Activated T-cell treated with anti-CD3 and anti-CD28 coated beads, Interleukin-2, amount 50 U/mL, for 1 hour (primary cell): Measurements from ENCODE around the gene CLASP1.
"Not testable (repeated sequence)": the region's sequence is repeated elsewhere in the genome, so short reads cannot be mapped to it uniquely, and the experiment has no call there.

ENCODE experiments used
- DNase-seq: peaks from one replicate; pipeline ENCODE4 v3.0.0-alpha.2; 2020

Gene CLASP1

GRCh38 chr2:121468936-121469335 is 180.3 kb downstream of the CLASP1 start:
- no peak for DNase-seq

- DNase-seq = no peak
Observed at GRCh38 chr2:121459291-121459690, 190.0 kb downstream of the CLASP1 start.

GRCh38 chr2:121456325-121456724 is 192.9 kb downstream of the CLASP1 start:
- no peak for DNase-seq

GRCh38 chr2:121455446-121455845 is 193.8 kb downstream of the CLASP1 start:
- DNase-seq = no peak

- no peak for DNase-seq
Observed at GRCh38 chr2:121454549-121455090, 194.6 kb downstream of the CLASP1 start.

- no peak for DNase-seq
Observed at GRCh38 chr2:121451398-121451797, 197.9 kb downstream of the CLASP1 start.

- DNase-seq = no peak
Observed at GRCh38 chr2:121450301-121450700, 199.0 kb downstream of the CLASP1 start.

- no peak for DNase-seq
Observed at GRCh38 chr2:121446647-121447241, 202.5 kb downstream of the CLASP1 start.

- no peak for DNase-seq
Observed at GRCh38 chr2:121442889-121443288, 206.4 kb downstream of the CLASP1 start.

- not testable (repeated sequence) for DNase-seq
Observed at GRCh38 chr2:121438290-121438689, 211.0 kb downstream of the CLASP1 start.

- no peak for DNase-seq
Observed at GRCh38 chr2:121436918-121437317, 212.3 kb downstream of the CLASP1 start.

- no peak for DNase-seq
Observed at GRCh38 chr2:121435790-121436189, 213.5 kb downstream of the CLASP1 start.

GRCh38 chr2:121431214-121431613 is 218.0 kb downstream of the CLASP1 start:
- no peak for DNase-seq

GRCh38 chr2:121429927-121430520 is 219.2 kb downstream of the CLASP1 start:
- DNase-seq = no peak

GRCh38 chr2:121429119-121429903 is 220.0 kb downstream of the CLASP1 start:
- no peak for DNase-seq

- DNase-seq = no peak
Observed at GRCh38 chr2:121427187-121427689, 222.0 kb downstream of the CLASP1 start.

- DNase-seq = no peak
Observed at GRCh38 chr2:121420486-121420885, 228.8 kb downstream of the CLASP1 start.

GRCh38 chr2:121419081-121419699 is 230.1 kb downstream of the CLASP1 start:
- no peak for DNase-seq

GRCh38 chr2:121418494-121419058 is 230.7 kb downstream of the CLASP1 start:
- no peak for DNase-seq

- DNase-seq = no peak
Observed at GRCh38 chr2:121417826-121418225, 231.4 kb downstream of the CLASP1 start.

GRCh38 chr2:121415727-121416126 is 233.5 kb downstream of the CLASP1 start:
- no peak for DNase-seq

GRCh38 chr2:121412349-121412748 is 236.9 kb downstream of the CLASP1 start:
- DNase-seq = no peak

GRCh38 chr2:121409966-121410365 is 239.3 kb downstream of the CLASP1 start:
- DNase-seq = no peak
